ENCODE measurements around the gene GRXCR2.
A peak's percentile ranks its signal among the peaks of the same experiment; 100 is the strongest.
"Not testable (repeated sequence)": the region's sequence is repeated elsewhere in the genome, so short reads cannot be mapped to it uniquely, and the experiment has no call there.

Gene GRXCR2

GRCh38 chr5:145911164-145911563 is 38.4 kb upstream of the GRXCR2 start:
- H3K9ac ChIP-seq (ENCODE audit: low read length), result no peak overlapping the region
- no peak overlapping the region for H3K27ac ChIP-seq (ENCODE audit: low read length)
- no peaks in the 10 kb centered on the region for H3K9me3 ChIP-seq (ENCODE audit: control insufficient read depth, low read depth, low read length)
- no peaks in the 10 kb centered on the region for H3K36me3 ChIP-seq (ENCODE audit: control insufficient read depth, low read depth, low read length)
- H3K4me1 ChIP-seq (ENCODE audit: control insufficient read depth, low read depth, low read length), result peaks cover 7% of the 10 kb centered on the region
- no peaks in the 10 kb centered on the region for H3K27me3 ChIP-seq (ENCODE audit: control insufficient read depth, insufficient read depth, low read length)
- no peak overlapping the region for H3K4me3 ChIP-seq (ENCODE audit: low read length)

GRCh38 chr5:145908206-145908960 is 35.6 kb upstream of the GRXCR2 start:
- Histone ChIP-seq H3K27ac (ENCODE audit: low read length) (no peak overlapping the region), H3K4me1 (ENCODE audit: control insufficient read depth, low read depth, low read length) (peaks cover 7% of the 10 kb centered on the region), H3K27me3 (ENCODE audit: control insufficient read depth, insufficient read depth, low read length) (no peaks in the 10 kb centered on the region), H3K9ac (ENCODE audit: low read length) (peak overlapping the region; percentile 5), H3K36me3 (ENCODE audit: control insufficient read depth, low read depth, low read length) (no peaks in the 10 kb centered on the region), H3K4me3 (ENCODE audit: low read length) (no peak overlapping the region), H3K9me3 (ENCODE audit: control insufficient read depth, low read depth, low read length) (no peaks in the 10 kb centered on the region)

- Histone ChIP-seq H3K9ac (ENCODE audit: low read length) (no peak overlapping the region), H3K4me3 (ENCODE audit: low read length) (no peak overlapping the region), H3K4me1 (ENCODE audit: control insufficient read depth, low read depth, low read length) (peaks cover 7% of the 10 kb centered on the region), H3K36me3 (ENCODE audit: control insufficient read depth, low read depth, low read length) (no peaks in the 10 kb centered on the region), H3K9me3 (ENCODE audit: control insufficient read depth, low read depth, low read length) (no peaks in the 10 kb centered on the region), H3K27ac (ENCODE audit: low read length) (no peak overlapping the region), H3K27me3 (ENCODE audit: control insufficient read depth, insufficient read depth, low read length) (no peaks in the 10 kb centered on the region)
Measured at GRCh38 chr5:145906401-145906800, 33.6 kb upstream of the GRXCR2 start.

- Histone ChIP-seq H3K36me3 (ENCODE audit: control insufficient read depth, low read depth, low read length) (no peaks in the 10 kb centered on the region), H3K27me3 (ENCODE audit: control insufficient read depth, insufficient read depth, low read length) (no peaks in the 10 kb centered on the region), H3K9ac (ENCODE audit: low read length) (no peak overlapping the region), H3K4me3 (ENCODE audit: low read length) (no peak overlapping the region), H3K27ac (ENCODE audit: low read length) (no peak overlapping the region), H3K9me3 (ENCODE audit: control insufficient read depth, low read depth, low read length) (no peaks in the 10 kb centered on the region), H3K4me1 (ENCODE audit: control insufficient read depth, low read depth, low read length) (peaks cover 7% of the 10 kb centered on the region)
Measured at GRCh38 chr5:145904743-145905142, 31.9 kb upstream of the GRXCR2 start.

DNA sequence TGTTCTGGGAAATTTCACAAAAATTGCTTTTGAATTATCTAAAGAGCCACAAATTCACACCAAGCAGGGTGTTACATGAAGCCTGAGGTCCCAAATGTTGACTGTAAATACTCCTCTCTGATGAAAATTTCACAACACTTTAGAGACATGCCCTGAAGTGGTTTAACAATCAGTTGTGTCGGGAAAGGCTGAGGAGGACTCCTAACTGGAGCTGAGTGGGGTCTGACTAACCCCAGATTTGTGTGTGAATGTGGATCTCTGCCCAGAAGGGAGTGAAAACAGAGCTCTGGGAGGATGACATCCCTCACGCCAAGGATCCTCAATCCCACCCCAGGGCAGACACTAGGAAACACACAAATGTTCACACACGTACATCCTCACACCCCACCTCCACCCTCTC is 31.1 kb upstream of the GRXCR2 start:
- H3K27ac ChIP-seq (ENCODE audit: low read length), result no peak overlapping the region
- H3K4me1 ChIP-seq (ENCODE audit: control insufficient read depth, low read depth, low read length), result peaks cover 7% of the 10 kb centered on the region
- no peaks in the 10 kb centered on the region for H3K36me3 ChIP-seq (ENCODE audit: control insufficient read depth, low read depth, low read length)
- H3K27me3 ChIP-seq (ENCODE audit: control insufficient read depth, insufficient read depth, low read length), result no peaks in the 10 kb centered on the region
- no peaks in the 10 kb centered on the region for H3K9me3 ChIP-seq (ENCODE audit: control insufficient read depth, low read depth, low read length)
- H3K9ac ChIP-seq (ENCODE audit: low read length), result no peak overlapping the region
- H3K4me3 ChIP-seq (ENCODE audit: low read length), result no peak overlapping the region

GRCh38 chr5:145903113-145903512 is 30.3 kb upstream of the GRXCR2 start:
- Histone ChIP-seq H3K9me3 (ENCODE audit: control insufficient read depth, low read depth, low read length) (no peaks in the 10 kb centered on the region), H3K36me3 (ENCODE audit: control insufficient read depth, low read depth, low read length) (no peaks in the 10 kb centered on the region), H3K27ac (ENCODE audit: low read length) (no peak overlapping the region), H3K9ac (ENCODE audit: low read length) (no peak overlapping the region), H3K4me3 (ENCODE audit: low read length) (no peak overlapping the region), H3K4me1 (ENCODE audit: control insufficient read depth, low read depth, low read length) (peaks cover 3% of the 10 kb centered on the region), H3K27me3 (ENCODE audit: control insufficient read depth, insufficient read depth, low read length) (no peaks in the 10 kb centered on the region)

DNA sequence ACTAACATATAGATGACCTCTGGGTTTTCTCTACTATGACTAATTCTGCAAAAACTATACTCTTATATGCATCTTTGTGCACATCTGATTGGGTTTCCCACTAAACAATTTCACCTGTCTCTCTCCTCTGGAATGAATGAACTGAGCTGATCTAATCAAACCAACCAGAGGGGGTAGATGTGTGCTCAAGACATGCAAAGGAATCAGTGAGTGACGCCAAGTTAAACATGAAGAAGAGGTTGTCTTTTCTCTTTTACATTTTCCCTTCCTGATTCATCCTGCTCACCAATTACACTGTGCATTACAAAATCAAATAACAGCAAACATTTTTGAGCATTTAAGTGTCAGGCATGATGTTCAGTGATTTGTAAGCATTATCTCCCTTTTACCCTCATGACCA is 29.6 kb upstream of the GRXCR2 start:
- Histone ChIP-seq H3K36me3 (ENCODE audit: control insufficient read depth, low read depth, low read length) (no peaks in the 10 kb centered on the region), H3K27ac (ENCODE audit: low read length) (no peak overlapping the region), H3K4me3 (ENCODE audit: low read length) (no peak overlapping the region), H3K27me3 (ENCODE audit: control insufficient read depth, insufficient read depth, low read length) (no peaks in the 10 kb centered on the region), H3K9me3 (ENCODE audit: control insufficient read depth, low read depth, low read length) (no peaks in the 10 kb centered on the region), H3K9ac (ENCODE audit: low read length) (no peak overlapping the region), H3K4me1 (ENCODE audit: control insufficient read depth, low read depth, low read length) (no peaks in the 10 kb centered on the region)

DNA sequence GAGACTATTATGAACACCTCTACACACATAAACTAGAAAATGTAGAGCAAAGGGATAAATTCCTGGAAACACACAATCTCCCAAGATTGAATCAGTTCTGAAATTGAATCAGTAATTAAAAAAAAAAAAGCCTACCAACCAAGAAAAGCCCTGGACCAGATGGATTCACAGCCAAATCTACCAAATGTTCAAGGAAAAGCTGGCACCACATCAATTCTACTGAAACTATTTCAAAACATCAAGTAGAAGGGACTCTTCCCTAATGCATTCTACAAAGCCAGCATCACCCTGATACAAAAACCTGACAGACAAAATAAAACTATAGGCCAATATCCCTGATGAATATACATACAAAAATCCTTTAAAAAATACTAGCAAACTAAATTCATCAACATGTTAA is 25.4 kb upstream of the GRXCR2 start:
- H3K27ac ChIP-seq (ENCODE audit: low read length), result no peak overlapping the region
- H3K4me3 ChIP-seq (ENCODE audit: low read length), result no peak overlapping the region
- H3K9me3 ChIP-seq (ENCODE audit: control insufficient read depth, low read depth, low read length), result no peaks in the 10 kb centered on the region
- no peaks in the 10 kb centered on the region for H3K36me3 ChIP-seq (ENCODE audit: control insufficient read depth, low read depth, low read length)
- H3K9ac ChIP-seq (ENCODE audit: low read length), result no peak overlapping the region
- no peaks in the 10 kb centered on the region for H3K4me1 ChIP-seq (ENCODE audit: control insufficient read depth, low read depth, low read length)
- H3K27me3 ChIP-seq (ENCODE audit: control insufficient read depth, insufficient read depth, low read length), result no peaks in the 10 kb centered on the region

- not testable (repeated sequence) for H3K9ac ChIP-seq (ENCODE audit: low read length); H3K4me1 ChIP-seq (ENCODE audit: control insufficient read depth, low read depth, low read length)
Measured at GRCh38 chr5:145891378-145891777, 18.6 kb upstream of the GRXCR2 start.

DNA sequence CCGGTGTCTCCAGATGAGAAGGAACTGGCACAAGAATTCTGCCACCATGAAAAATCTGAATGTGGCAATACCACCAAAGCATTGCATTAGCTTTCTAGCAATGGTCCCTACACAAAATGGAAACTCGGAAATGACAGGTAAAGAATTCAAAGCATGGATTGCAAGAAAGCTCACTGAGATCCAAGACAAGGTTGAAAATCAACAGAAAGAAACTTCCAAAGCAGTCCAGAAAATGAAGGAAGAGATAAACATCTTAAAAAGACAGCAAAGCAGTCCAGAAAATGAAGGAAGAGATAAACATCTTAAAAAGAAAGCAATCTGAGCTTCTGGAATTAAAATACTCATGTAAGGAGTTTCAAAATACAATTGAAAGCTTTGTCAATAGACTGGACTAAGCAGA is 16.8 kb upstream of the GRXCR2 start:
- H3K36me3 ChIP-seq (ENCODE audit: control insufficient read depth, low read depth, low read length), result no peaks in the 10 kb centered on the region
- peaks cover 3% of the 10 kb centered on the region for H3K9me3 ChIP-seq (ENCODE audit: control insufficient read depth, low read depth, low read length)
- H3K4me1 ChIP-seq (ENCODE audit: control insufficient read depth, low read depth, low read length), result peaks cover 10% of the 10 kb centered on the region
- H3K9ac ChIP-seq (ENCODE audit: low read length), result no peak overlapping the region
- no peaks in the 10 kb centered on the region for H3K27me3 ChIP-seq (ENCODE audit: control insufficient read depth, insufficient read depth, low read length)
- no peak overlapping the region for H3K27ac ChIP-seq (ENCODE audit: low read length)
- no peak overlapping the region for H3K4me3 ChIP-seq (ENCODE audit: low read length)

More at GRCh38 chr5:145891378-145891777, 18.6 kb upstream of the GRXCR2 start:
- H3K4me3 ChIP-seq (ENCODE audit: low read length); H3K27ac ChIP-seq (ENCODE audit: low read length); H3K9me3 ChIP-seq (ENCODE audit: control insufficient read depth, low read depth, low read length); H3K27me3 ChIP-seq (ENCODE audit: control insufficient read depth, insufficient read depth, low read length); H3K36me3 ChIP-seq (ENCODE audit: control insufficient read depth, low read depth, low read length): not testable (repeated sequence)

DNA sequence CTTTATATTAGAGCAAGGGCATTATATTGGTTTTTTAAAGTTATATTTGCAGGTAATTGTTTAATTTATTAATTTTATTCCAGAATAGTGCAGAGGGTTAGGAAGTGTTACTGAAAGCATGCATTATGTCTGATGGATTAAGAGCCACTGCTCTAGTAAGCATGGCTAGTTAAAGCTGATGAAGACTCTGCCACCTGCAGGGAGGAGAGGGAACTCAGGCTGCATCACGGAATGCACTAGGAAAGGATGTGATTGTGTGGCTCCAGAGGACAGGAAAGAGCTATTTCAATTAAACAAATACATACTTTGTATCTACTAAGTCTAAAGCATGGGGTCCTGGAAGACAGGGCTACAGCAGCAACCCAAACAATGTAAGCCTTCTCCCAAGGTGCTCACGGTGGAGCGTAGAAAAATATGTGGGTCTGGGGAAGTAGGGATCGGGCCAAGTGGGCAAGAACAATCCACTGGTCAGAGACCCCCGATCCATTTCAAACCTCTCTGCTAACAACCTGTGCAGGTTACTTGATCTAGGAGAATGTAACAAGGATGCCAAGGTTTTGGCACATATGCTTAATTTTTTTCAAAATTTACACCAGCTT is 15.3 kb upstream of the GRXCR2 start:
- H3K36me3 ChIP-seq (ENCODE audit: control insufficient read depth, low read depth, low read length), result no peaks in the 10 kb centered on the region
- H3K4me3 ChIP-seq (ENCODE audit: low read length), result no peak overlapping the region
- peaks cover 10% of the 10 kb centered on the region for H3K4me1 ChIP-seq (ENCODE audit: control insufficient read depth, low read depth, low read length)
- no peak overlapping the region for H3K9ac ChIP-seq (ENCODE audit: low read length)
- no peak overlapping the region for H3K27ac ChIP-seq (ENCODE audit: low read length)
- H3K9me3 ChIP-seq (ENCODE audit: control insufficient read depth, low read depth, low read length), result peaks cover 3% of the 10 kb centered on the region
- no peaks in the 10 kb centered on the region for H3K27me3 ChIP-seq (ENCODE audit: control insufficient read depth, insufficient read depth, low read length)

DNA sequence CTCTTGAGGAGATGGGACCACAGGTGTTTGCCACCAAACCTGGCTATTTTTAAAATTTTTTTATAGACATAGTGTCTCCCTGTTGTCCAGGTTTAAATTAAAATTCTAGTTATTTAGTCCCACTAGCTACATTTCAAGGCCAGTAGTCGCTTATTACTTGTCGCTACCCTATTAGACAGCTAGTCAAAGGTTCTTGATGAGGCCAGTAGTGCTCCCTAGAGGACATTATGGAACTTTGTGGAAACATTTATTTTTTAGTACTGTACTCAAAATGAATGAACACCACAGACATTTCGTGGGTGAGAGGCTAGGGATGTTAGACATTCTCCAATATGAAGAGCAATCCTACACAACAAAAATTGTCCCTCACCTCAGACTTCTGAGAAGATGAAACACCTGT is 14.4 kb upstream of the GRXCR2 start:
- H3K36me3 ChIP-seq (ENCODE audit: control insufficient read depth, low read depth, low read length), result no peaks in the 10 kb centered on the region
- H3K9me3 ChIP-seq (ENCODE audit: control insufficient read depth, low read depth, low read length), result peaks cover 3% of the 10 kb centered on the region
- no peak overlapping the region for H3K9ac ChIP-seq (ENCODE audit: low read length)
- H3K27me3 ChIP-seq (ENCODE audit: control insufficient read depth, insufficient read depth, low read length), result no peaks in the 10 kb centered on the region
- H3K27ac ChIP-seq (ENCODE audit: low read length), result no peak overlapping the region
- no peak overlapping the region for H3K4me3 ChIP-seq (ENCODE audit: low read length)
- H3K4me1 ChIP-seq (ENCODE audit: control insufficient read depth, low read depth, low read length), result peaks cover 10% of the 10 kb centered on the region
